Mucosa of gallbladder (tissue), 1 donor: ENCODE data around the gene CEP19. TPM values are rescaled to one million over a fixed set of nuclear protein-coding genes. Genes with fewer than 3 reads are reported as not detected.
A peak's percentile ranks its signal among the peaks of the same experiment; 100 is the strongest.
"Not testable (repeated sequence)": the region's sequence is repeated elsewhere in the genome, so short reads cannot be mapped to it uniquely, and the experiment has no call there.

Experiments used
- DNase-seq: peaks from one replicate; pipeline ENCODE4 v3.0.0-alpha.2; 2020; ENCODE audit warnings: low spot score
- total RNA-seq: library from RNA; stranded (reverse); gene quantifications from one replicate; pipeline ENCODE4 v1.2.1, GENCODE V29; 2021
- donor health status: DM: no; HTN: no; CAD: no.

Gene CEP19
- 3.3 TPM for total RNA-seq

- peak; percentile 85 for DNase-seq
These were observed at the start of gene CEP19, which contains the start of gene PIGX for GRCh38 chr3:196711838-196712513. CEP19 (minus strand) TSS chr3:196712250; CDS start chr3:196708657, 3,593 bp downstream. PIGX (plus strand) TSS chr3:196712377.

GRCh38 chr3:196757876-196758739 is 46.1 kb upstream of the CEP19 start:
- DNase-seq: no peak

GRCh38 chr3:196756732-196757131 is 44.7 kb upstream of the CEP19 start:
- DNase-seq: no peak

GRCh38 chr3:196754091-196754981 is 42.3 kb upstream of the CEP19 start:
- DNase-seq: peak; percentile 20

- DNase-seq: no peak
These were observed 41.2 kb upstream of the CEP19 start for GRCh38 chr3:196753201-196753600.

GRCh38 chr3:196749125-196749524 is 37.1 kb upstream of the CEP19 start:
- no peak for DNase-seq

- DNase-seq: not testable (repeated sequence)
These were observed 31.5 kb upstream of the CEP19 start for GRCh38 chr3:196743569-196743968.

GRCh38 chr3:196741249-196741889 is 29.3 kb upstream of the CEP19 start:
- DNase-seq: no peak

GRCh38 chr3:196740481-196741248 is 28.6 kb upstream of the CEP19 start:
- DNase-seq: peak; percentile 11

GRCh38 chr3:196739671-196740480 is 27.8 kb upstream of the CEP19 start, which contains the start of gene PAK2:
PAK2 (plus strand) TSS chr3:196739857; CDS start chr3:196782647, 42,790 bp downstream.
- DNase-seq: peak; percentile 92

GRCh38 chr3:196737655-196738054 is 25.6 kb upstream of the CEP19 start:
- DNase-seq: no peak

- no peak for DNase-seq
These were observed 24.8 kb upstream of the CEP19 start for GRCh38 chr3:196736670-196737374.

GRCh38 chr3:196735751-196736150 is 23.7 kb upstream of the CEP19 start:
- DNase-seq: no peak

- DNase-seq: no peak
These were observed 15.0 kb upstream of the CEP19 start for GRCh38 chr3:196726788-196727675.

GRCh38 chr3:196721097-196721496 is 9.0 kb upstream of the CEP19 start:
- DNase-seq: no peak

GRCh38 chr3:196717162-196717561 is 5.1 kb upstream of the CEP19 start:
- not testable (repeated sequence) for DNase-seq

- DNase-seq: peak; percentile 34
These were observed 714 bp upstream of the CEP19 start for GRCh38 chr3:196712514-196713413.
